GM12873 (cell line): Measurements from ENCODE around the gene TGM5.

Experiments used
- CTCF ChIP-seq: IDR thresholded peaks from 2 replicates; pipeline ENCODE4 v1.5.1; 2012; ENCODE audit warnings: low read depth, mild to moderate bottlenecking, moderate library complexity, low read length, control low read depth; ENCODE audit not compliant: insufficient read depth; ENCODE audit errors: missing control alignments

The TGM5 gene

GRCh38 chr15:43266834-43267233, at the start of gene TGM5:
TGM5 (minus strand) TSS chr15:43266928; CDS start chr15:43266849, 79 bp downstream.
- TF ChIP-seq CTCF = no peak

- TF ChIP-seq CTCF = no peak
Observed at GRCh38 chr15:43314171-43314570, 47.4 kb upstream of the TGM5 start.

- TF ChIP-seq CTCF = no peak
Observed at GRCh38 chr15:43312378-43312777, 45.6 kb upstream of the TGM5 start.

GRCh38 chr15:43302205-43302817, 35.6 kb upstream of the TGM5 start, which contains the start of gene TGM7:
TGM7 (minus strand) TSS chr15:43302255.
- no peak for TF ChIP-seq CTCF

GRCh38 chr15:43299884-43300283, 33.2 kb upstream of the TGM5 start:
- TF ChIP-seq CTCF = no peak

GRCh38 chr15:43299411-43299810, 32.7 kb upstream of the TGM5 start:
- TF ChIP-seq CTCF = no peak

- TF ChIP-seq CTCF = no peak
Observed at GRCh38 chr15:43294091-43294706, 27.5 kb upstream of the TGM5 start.
